ENCODE measurements around the gene BACH2.
A peak's percentile ranks its signal among the peaks of the same experiment; 100 is the strongest.

BACH2 gene

GRCh38 chr6:89888871-89889270, 407.8 kb downstream of the BACH2 start:
- Histone ChIP-seq H3K4me3 (ENCODE audit: low read depth, low read length) (no peak overlapping the region), H3K36me3 (ENCODE audit: insufficient read depth, low read length) (no peaks in the 10 kb centered on the region), H3K4me1 (ENCODE audit: control insufficient read depth, insufficient read depth, low read length, unreplicated experiment) (no peaks in the 10 kb centered on the region), H2AFZ (ENCODE audit: low read length, unreplicated experiment) (no peak overlapping the region), H3K27me3 (ENCODE audit: insufficient read depth, low read length) (peaks cover 60% of the 10 kb centered on the region), H3K27ac (ENCODE audit: low read depth, low read length) (no peak overlapping the region), H3K79me2 (ENCODE audit: control insufficient read depth, insufficient read depth, low read length, unreplicated experiment) (no peaks in the 10 kb centered on the region)

- no peak overlapping the region for H3K4me3 ChIP-seq (ENCODE audit: low read depth, low read length)
Observed at GRCh38 chr6:89888138-89888514, 408.5 kb downstream of the BACH2 start.

GRCh38 chr6:89887452-89888137, 409.0 kb downstream of the BACH2 start:
- Histone ChIP-seq H2AFZ (ENCODE audit: low read length, unreplicated experiment) (no peak overlapping the region), H3K79me2 (ENCODE audit: control insufficient read depth, insufficient read depth, low read length, unreplicated experiment) (no peaks in the 10 kb centered on the region), H3K36me3 (ENCODE audit: insufficient read depth, low read length) (no peaks in the 10 kb centered on the region), H3K4me3 (ENCODE audit: low read depth, low read length) (0 out of 2 replicates have a peak overlapping the region, but pooled peaks have one; percentile 1), H3K4me1 (ENCODE audit: control insufficient read depth, insufficient read depth, low read length, unreplicated experiment) (no peaks in the 10 kb centered on the region), H3K27ac (ENCODE audit: low read depth, low read length) (no peak overlapping the region), H3K27me3 (ENCODE audit: insufficient read depth, low read length) (peaks cover 51% of the 10 kb centered on the region)

More at GRCh38 chr6:89888138-89888514, 408.5 kb downstream of the BACH2 start:
- Histone ChIP-seq H3K4me1 (ENCODE audit: control insufficient read depth, insufficient read depth, low read length, unreplicated experiment) (no peaks in the 10 kb centered on the region), H3K79me2 (ENCODE audit: control insufficient read depth, insufficient read depth, low read length, unreplicated experiment) (no peaks in the 10 kb centered on the region), H3K27me3 (ENCODE audit: insufficient read depth, low read length) (peaks cover 53% of the 10 kb centered on the region), H2AFZ (ENCODE audit: low read length, unreplicated experiment) (no peak overlapping the region), H3K27ac (ENCODE audit: low read depth, low read length) (no peak overlapping the region), H3K36me3 (ENCODE audit: insufficient read depth, low read length) (no peaks in the 10 kb centered on the region)

GRCh38 chr6:89886378-89887120, 410.1 kb downstream of the BACH2 start:
- Histone ChIP-seq H2AFZ (ENCODE audit: low read length, unreplicated experiment) (no peak overlapping the region), H3K4me3 (ENCODE audit: low read depth, low read length) (no peak overlapping the region), H3K27me3 (ENCODE audit: insufficient read depth, low read length) (peaks cover 43% of the 10 kb centered on the region), H3K4me1 (ENCODE audit: control insufficient read depth, insufficient read depth, low read length, unreplicated experiment) (no peaks in the 10 kb centered on the region), H3K27ac (ENCODE audit: low read depth, low read length) (no peak overlapping the region), H3K79me2 (ENCODE audit: control insufficient read depth, insufficient read depth, low read length, unreplicated experiment) (no peaks in the 10 kb centered on the region), H3K36me3 (ENCODE audit: insufficient read depth, low read length) (no peaks in the 10 kb centered on the region)
